Kidney tubule cell (primary cell): ENCODE data around the gene GIT1.

Source experiments
- DNase-seq: peaks from one replicate; pipeline ENCODE4 v3.0.0-alpha.2; 2018; ENCODE audit warnings: low spot score

The GIT1 gene

GRCh38 chr17:29593591-29594518, 4.4 kb upstream of the GIT1 start:
- DNase-seq = peak; percentile 33

- peak; percentile 27 for DNase-seq
These were observed 3.6 kb upstream of the GIT1 start, which contains the start of gene ANKRD13B for GRCh38 chr17:29592850-29593551. Gene ANKRD13B (plus strand): TSS chr17:29593132. CDS start chr17:29593622, 490 bp downstream.

- peak; percentile 87 for DNase-seq
These were observed 2.5 kb upstream of the GIT1 start for GRCh38 chr17:29591737-29592608.

- peak; percentile 76 for DNase-seq
These were observed 1.8 kb upstream of the GIT1 start for GRCh38 chr17:29591146-29591736.

- DNase-seq = peak; percentile 44
These were observed 1.1 kb upstream of the GIT1 start for GRCh38 chr17:29590411-29591145.

- DNase-seq = peak; percentile 49
These were observed 661 bp downstream of the GIT1 start for GRCh38 chr17:29588562-29589411.

- peak; percentile 30 for DNase-seq
These were observed 1.4 kb downstream of the GIT1 start for GRCh38 chr17:29588017-29588561.

- no peak for DNase-seq
These were observed 1.9 kb downstream of the GIT1 start for GRCh38 chr17:29587591-29587990.

GRCh38 chr17:29586676-29587469, 2.6 kb downstream of the GIT1 start:
- peak; percentile 34 for DNase-seq

GRCh38 chr17:29585080-29585751, 4.2 kb downstream of the GIT1 start:
- DNase-seq = no peak

GRCh38 chr17:29584452-29585079, 4.9 kb downstream of the GIT1 start:
- DNase-seq = no peak

- no peak for DNase-seq
These were observed 5.9 kb downstream of the GIT1 start for GRCh38 chr17:29583324-29584248.

GRCh38 chr17:29582772-29583171, 6.7 kb downstream of the GIT1 start:
- no peak for DNase-seq

- no peak for DNase-seq
These were observed 7.1 kb downstream of the GIT1 start for GRCh38 chr17:29582254-29582765.

GRCh38 chr17:29581583-29582253, 7.7 kb downstream of the GIT1 start:
- DNase-seq = no peak
